ENCODE data around the gene VTI1A. TPM values are rescaled to one million over a fixed set of nuclear protein-coding genes. Genes with fewer than 3 reads are reported as not detected.
"Not testable (repeated sequence)": the region's sequence is repeated elsewhere in the genome, so short reads cannot be mapped to it uniquely, and the experiment has no call there.

Gene VTI1A
- total RNA-seq, 3 donors from 2014 or later (not counting 1 experiment from before 2014, with no cell fraction given): 62.6 to 77.6 (median 68.2) TPM

DNA sequence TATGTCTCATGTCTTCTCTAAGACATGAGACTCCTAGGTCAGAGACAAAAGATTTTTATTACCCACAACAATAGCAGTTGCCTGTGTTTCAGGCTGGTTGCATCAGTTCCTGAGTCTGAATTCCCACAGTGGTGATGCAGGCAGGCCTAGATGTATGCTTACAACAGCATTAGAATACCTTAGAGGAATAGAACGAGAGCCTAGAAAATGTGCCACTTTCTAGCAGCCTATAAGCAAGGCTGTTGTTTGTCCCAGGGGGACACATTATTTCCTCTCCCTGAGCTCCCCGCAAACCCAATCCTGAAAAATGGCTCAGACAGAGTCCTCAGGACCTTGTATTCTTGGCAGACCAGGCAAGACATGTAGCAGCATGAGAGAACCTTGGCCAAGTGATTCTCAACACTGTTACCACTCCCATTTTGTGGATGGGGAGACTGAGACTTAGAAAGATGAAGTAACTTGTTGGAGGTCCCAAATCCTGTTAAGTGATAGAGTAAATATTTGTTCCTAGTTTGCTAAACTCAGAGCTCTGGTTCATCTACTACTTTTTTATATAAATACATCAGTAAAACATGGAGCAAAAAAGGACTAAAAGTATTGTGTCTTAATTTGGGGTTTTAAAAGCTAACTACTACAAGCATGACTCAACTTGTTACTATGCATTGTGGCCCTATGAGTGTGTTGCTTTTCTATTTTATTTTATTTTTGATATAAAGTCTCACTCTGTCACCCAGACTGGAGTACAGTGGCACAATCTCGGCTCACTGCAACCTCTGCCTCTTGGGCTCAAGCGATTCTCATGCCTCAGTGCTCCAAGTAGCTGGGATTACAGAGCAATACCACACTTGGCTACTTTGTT, 14.2 kb downstream of the VTI1A start:
- no peak overlapping the region for H3K27ac ChIP-seq (ENCODE audit: low read length)
- Mint-ChIP-seq H3K27me3 (ENCODE audit: low read depth in 2 of 2) (no peaks in the 10 kb centered on the region), H3K27ac (no peak overlapping the region), H3K4me3 (no peak overlapping the region), H3K36me3 (peaks cover 9% of the 10 kb centered on the region), H3K4me1 (peaks cover 16 to 20% of the 10 kb centered on the region in 2 donors), H3K9me3 (no peaks in the 10 kb centered on the region)
- 96% methylated on average over 4 of the region's 4 CpGs for WGBS (ENCODE audit: insufficient coverage)
- H3K4me1 ChIP-seq (ENCODE audit: control insufficient read depth, insufficient read depth, low read length): no peaks in the 10 kb centered on the region
- peaks cover 21% of the 10 kb centered on the region for H3K36me3 ChIP-seq (ENCODE audit: control insufficient read depth, insufficient read depth, low read length)
- H3K4me3 ChIP-seq (ENCODE audit: low read length): no peak overlapping the region
- TF ChIP-seq, protein P1, sequence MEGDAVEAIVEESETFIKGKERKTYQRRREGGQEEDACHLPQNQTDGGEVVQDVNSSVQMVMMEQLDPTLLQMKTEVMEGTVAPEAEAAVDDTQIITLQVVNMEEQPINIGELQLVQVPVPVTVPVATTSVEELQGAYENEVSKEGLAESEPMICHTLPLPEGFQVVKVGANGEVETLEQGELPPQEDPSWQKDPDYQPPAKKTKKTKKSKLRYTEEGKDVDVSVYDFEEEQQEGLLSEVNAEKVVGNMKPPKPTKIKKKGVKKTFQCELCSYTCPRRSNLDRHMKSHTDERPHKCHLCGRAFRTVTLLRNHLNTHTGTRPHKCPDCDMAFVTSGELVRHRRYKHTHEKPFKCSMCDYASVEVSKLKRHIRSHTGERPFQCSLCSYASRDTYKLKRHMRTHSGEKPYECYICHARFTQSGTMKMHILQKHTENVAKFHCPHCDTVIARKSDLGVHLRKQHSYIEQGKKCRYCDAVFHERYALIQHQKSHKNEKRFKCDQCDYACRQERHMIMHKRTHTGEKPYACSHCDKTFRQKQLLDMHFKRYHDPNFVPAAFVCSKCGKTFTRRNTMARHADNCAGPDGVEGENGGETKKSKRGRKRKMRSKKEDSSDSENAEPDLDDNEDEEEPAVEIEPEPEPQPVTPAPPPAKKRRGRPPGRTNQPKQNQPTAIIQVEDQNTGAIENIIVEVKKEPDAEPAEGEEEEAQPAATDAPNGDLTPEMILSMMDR (IDR thresholded peaks at IDR 0.05): no peak
- ATAC-seq (no peak), DNase-seq (no peak)
- no peaks in the 10 kb centered on the region for H3K27me3 ChIP-seq (ENCODE audit: control insufficient read depth, insufficient read depth, low read length)
- intact Hi-C loops (cut with micrococcal nuclease): no loop called here
- H3K9me3 ChIP-seq (ENCODE audit: control insufficient read depth, insufficient read depth, low read length): no peaks in the 10 kb centered on the region

DNA sequence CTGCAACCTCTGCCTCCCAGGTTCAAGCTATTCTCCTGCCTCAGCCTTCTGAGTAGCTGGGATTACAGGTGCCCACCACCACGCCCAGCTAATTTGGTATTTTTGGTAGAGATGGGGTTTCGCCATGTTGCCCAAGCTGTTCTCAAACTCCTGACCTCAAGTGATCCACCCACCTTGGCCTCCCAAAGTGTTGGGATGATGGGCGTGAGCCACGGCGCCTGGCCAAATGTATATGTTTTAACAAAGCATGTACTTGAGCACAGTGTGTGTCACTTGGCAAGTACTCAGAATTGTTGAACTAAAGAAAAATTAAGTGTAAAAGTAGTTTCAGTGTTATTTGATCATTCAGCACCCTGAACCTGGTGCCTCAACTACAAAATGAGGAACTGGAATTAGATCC, 17.1 kb downstream of the VTI1A start:
- H3K27me3 Mint-ChIP-seq (ENCODE audit: low read depth in 2 of 2); H3K27me3 ChIP-seq (ENCODE audit: control insufficient read depth, insufficient read depth, low read length); H3K9me3 Mint-ChIP-seq; H3K4me3 Mint-ChIP-seq; ATAC-seq; H3K9me3 ChIP-seq (ENCODE audit: control insufficient read depth, insufficient read depth, low read length); H3K27ac Mint-ChIP-seq; H3K27ac ChIP-seq (ENCODE audit: low read length); H3K4me1 ChIP-seq (ENCODE audit: control insufficient read depth, insufficient read depth, low read length); intact Hi-C loops (cut with micrococcal nuclease); H3K36me3 Mint-ChIP-seq; H3K4me3 ChIP-seq (ENCODE audit: low read length); DNase-seq; H3K4me1 Mint-ChIP-seq: not testable (repeated sequence)
- peaks cover 23% of the 10 kb centered on the region for H3K36me3 ChIP-seq (ENCODE audit: control insufficient read depth, insufficient read depth, low read length)
- 98% methylated on average over 5 of the region's 5 CpGs for WGBS (ENCODE audit: insufficient coverage)

GRCh38 chr10:112465299-112465883, 18.4 kb downstream of the VTI1A start:
- peaks cover 0 to 7% of the 10 kb centered on the region in 2 donors for H3K4me1 Mint-ChIP-seq
- no peaks in the 10 kb centered on the region for H3K9me3 ChIP-seq (ENCODE audit: control insufficient read depth, insufficient read depth, low read length)
- H3K36me3 Mint-ChIP-seq: peaks cover 9% of the 10 kb centered on the region
- TF ChIP-seq, protein P1 (IDR thresholded peaks at IDR 0.05): no peak
- no peak overlapping the region for H3K4me3 Mint-ChIP-seq
- 57% methylated on average over 1 of the region's 3 CpGs for WGBS (ENCODE audit: insufficient coverage)
- H3K9me3 Mint-ChIP-seq: no peaks in the 10 kb centered on the region
- no peaks in the 10 kb centered on the region for H3K27me3 ChIP-seq (ENCODE audit: control insufficient read depth, insufficient read depth, low read length)
- ATAC-seq (no peak), DNase-seq (no peak)
- H3K27ac Mint-ChIP-seq: no peak overlapping the region
- no peaks in the 10 kb centered on the region for H3K4me1 ChIP-seq (ENCODE audit: control insufficient read depth, insufficient read depth, low read length)
- intact Hi-C loops (cut with micrococcal nuclease): no loop called here
- H3K27ac ChIP-seq (ENCODE audit: low read length): no peak overlapping the region
- H3K4me3 ChIP-seq (ENCODE audit: low read length): no peak overlapping the region
- peaks cover 23% of the 10 kb centered on the region for H3K36me3 ChIP-seq (ENCODE audit: control insufficient read depth, insufficient read depth, low read length)
- no peaks in the 10 kb centered on the region for H3K27me3 Mint-ChIP-seq (ENCODE audit: low read depth in 2 of 2)

- H3K4me1 ChIP-seq (ENCODE audit: control insufficient read depth, insufficient read depth, low read length): no peaks in the 10 kb centered on the region
- WGBS (ENCODE audit: insufficient coverage): 92% methylated on average over 3 of the region's 3 CpGs
- no peak overlapping the region for H3K4me3 ChIP-seq (ENCODE audit: low read length)
- intact Hi-C loops (cut with micrococcal nuclease): no loop called here
- H3K9me3 ChIP-seq (ENCODE audit: control insufficient read depth, insufficient read depth, low read length): no peaks in the 10 kb centered on the region
- no peaks in the 10 kb centered on the region for H3K27me3 ChIP-seq (ENCODE audit: control insufficient read depth, insufficient read depth, low read length)
- Mint-ChIP-seq H3K4me3 (no peak overlapping the region), H3K27me3 (ENCODE audit: low read depth in 2 of 2) (no peaks in the 10 kb centered on the region), H3K4me1 (peaks cover 0 to 7% of the 10 kb centered on the region in 2 donors), H3K9me3 (no peaks in the 10 kb centered on the region), H3K27ac (no peak overlapping the region), H3K36me3 (peaks cover 9% of the 10 kb centered on the region)
- ATAC-seq: no peak
- H3K36me3 ChIP-seq (ENCODE audit: control insufficient read depth, insufficient read depth, low read length): peaks cover 18% of the 10 kb centered on the region
- no peak for DNase-seq
- no peak overlapping the region for H3K27ac ChIP-seq (ENCODE audit: low read length)
- TF ChIP-seq, protein P1 (IDR thresholded peaks at IDR 0.05): no peak
These were observed 19.8 kb downstream of the VTI1A start for GRCh38 chr10:112466802-112467201.
